KOPT-K1 (cell line): Measurements from ENCODE around the gene PROK1.

Experiments
- H3K27ac ChIP-seq: fragments of 200-600 bp; sonication (generic); 2 replicates; pipeline ENCODE4 v1.5.1; 2016; ENCODE audit warnings: antibody characterized with exemption, mild to moderate bottlenecking, low read depth, low read length; ENCODE audit not compliant: poor library complexity, severe bottlenecking
- H3K36me3 ChIP-seq: fragments of 200-600 bp; sonication (generic); 2 replicates; pipeline ENCODE4 v1.5.1; 2017; ENCODE audit warnings: antibody characterized with exemption, mild to moderate bottlenecking, low read length, moderate library complexity; ENCODE audit not compliant: insufficient read depth
- H3K9me3 ChIP-seq: fragments of 200-600 bp; sonication (generic); 2 replicates; pipeline ENCODE4 v1.5.1; 2017; ENCODE audit warnings: antibody characterized with exemption, low read length, mild to moderate bottlenecking; ENCODE audit not compliant: insufficient read depth, poor library complexity, severe bottlenecking

PROK1 gene

DNA sequence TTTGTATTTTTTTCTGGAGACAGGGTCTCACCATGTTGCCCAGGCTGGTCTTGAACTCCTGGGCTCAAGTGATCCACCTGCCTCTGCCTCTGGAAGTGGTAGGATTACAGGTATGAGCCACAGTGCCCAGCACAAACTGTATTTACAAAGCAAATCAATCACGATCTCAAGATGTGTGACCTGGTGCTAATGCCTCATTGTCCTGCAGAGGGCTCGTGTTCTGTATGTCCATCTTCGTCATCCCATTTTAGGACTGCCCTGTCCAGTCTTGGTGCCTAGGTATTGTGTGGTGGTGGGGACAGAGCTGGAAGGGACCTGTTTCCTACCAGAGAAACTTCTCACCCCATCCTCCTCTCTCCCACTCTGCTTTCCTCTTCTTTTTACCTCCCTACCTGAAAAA is 20.2 kb downstream of the PROK1 start:
- no peaks in the 10 kb centered on the region for H3K36me3 ChIP-seq
- H3K27ac ChIP-seq, result no peak overlapping the region
- no peaks in the 10 kb centered on the region for H3K9me3 ChIP-seq

DNA sequence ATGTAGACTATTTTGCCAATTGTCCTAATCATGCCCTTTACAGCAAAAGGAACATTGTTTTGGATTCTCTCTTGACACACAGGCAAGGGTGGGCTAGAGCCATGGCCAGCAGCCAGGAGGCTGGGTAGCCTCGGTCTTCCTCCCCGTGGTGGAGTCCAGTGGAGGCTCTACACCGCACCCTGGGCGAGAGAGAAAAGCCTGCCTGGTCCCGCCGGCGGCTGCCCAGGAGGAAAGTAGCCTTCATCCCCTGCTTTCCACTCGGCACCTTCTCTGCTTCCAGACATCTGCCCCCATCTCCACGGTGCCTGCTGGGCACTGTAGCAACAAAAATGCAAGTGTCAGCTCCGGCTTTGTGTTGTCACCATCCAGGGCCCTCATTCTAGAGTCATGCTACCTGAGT is 21.6 kb downstream of the PROK1 start:
- Histone ChIP-seq H3K27ac (no peak overlapping the region), H3K9me3 (no peaks in the 10 kb centered on the region), H3K36me3 (no peaks in the 10 kb centered on the region)

DNA sequence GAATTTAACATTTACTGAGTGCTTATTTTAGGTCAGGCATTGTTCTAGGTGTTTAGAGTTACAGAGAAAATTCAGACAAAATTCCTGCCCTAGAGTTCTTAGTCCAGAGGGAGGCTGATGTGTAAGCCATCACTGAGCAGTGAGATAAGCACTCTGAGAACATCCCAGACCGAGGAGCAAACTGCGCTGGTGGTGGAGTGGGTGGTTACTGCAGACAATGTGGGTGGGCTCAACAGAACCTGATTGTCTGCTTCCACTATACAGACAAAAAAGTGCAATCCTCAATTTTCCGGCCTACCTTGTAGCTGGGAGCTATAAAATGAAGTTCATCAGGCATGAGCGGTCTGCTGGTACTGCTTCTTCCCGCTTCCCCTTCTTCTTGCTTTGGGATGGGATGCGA is 23.5 kb downstream of the PROK1 start:
- no peak overlapping the region for H3K27ac ChIP-seq

DNA sequence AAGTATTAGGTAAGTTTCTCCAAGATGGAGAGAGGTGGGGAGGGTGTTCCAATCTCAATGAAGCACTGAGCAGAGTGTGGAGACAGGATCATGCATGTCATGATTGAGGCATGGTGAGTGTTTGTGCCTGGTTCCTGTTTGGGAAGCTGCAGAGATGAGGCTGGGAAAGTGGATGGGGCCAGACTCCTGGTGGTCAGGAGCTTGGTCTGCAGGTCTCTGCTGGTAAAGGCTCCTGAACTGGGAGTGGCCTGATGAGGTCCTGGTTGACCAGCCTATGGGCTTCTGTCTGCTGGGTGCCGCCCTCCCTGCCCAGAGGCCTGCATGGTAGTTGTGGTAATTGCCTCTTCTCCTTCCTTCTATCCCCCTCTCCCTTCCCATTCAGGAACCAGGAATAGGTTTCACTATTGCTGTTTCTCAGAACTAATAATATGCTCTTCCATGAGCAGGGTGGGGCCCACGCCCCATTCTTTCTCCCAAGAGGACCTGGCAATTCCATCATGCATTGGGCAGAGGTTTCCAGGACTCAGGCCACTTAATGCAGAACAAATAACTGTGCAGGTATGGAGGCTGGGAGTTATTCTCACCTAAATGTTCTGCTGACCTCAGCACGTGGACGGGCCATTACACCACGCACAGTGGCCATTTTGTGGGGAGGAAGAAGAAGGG is 24.5 kb downstream of the PROK1 start:
- Histone ChIP-seq H3K9me3 (no peaks in the 10 kb centered on the region), H3K27ac (no peak overlapping the region), H3K36me3 (no peaks in the 10 kb centered on the region)

More for the DNA sequence above, 23.5 kb downstream of the PROK1 start:
- no peaks in the 10 kb centered on the region for H3K36me3 ChIP-seq
- H3K9me3 ChIP-seq, result no peaks in the 10 kb centered on the region

DNA sequence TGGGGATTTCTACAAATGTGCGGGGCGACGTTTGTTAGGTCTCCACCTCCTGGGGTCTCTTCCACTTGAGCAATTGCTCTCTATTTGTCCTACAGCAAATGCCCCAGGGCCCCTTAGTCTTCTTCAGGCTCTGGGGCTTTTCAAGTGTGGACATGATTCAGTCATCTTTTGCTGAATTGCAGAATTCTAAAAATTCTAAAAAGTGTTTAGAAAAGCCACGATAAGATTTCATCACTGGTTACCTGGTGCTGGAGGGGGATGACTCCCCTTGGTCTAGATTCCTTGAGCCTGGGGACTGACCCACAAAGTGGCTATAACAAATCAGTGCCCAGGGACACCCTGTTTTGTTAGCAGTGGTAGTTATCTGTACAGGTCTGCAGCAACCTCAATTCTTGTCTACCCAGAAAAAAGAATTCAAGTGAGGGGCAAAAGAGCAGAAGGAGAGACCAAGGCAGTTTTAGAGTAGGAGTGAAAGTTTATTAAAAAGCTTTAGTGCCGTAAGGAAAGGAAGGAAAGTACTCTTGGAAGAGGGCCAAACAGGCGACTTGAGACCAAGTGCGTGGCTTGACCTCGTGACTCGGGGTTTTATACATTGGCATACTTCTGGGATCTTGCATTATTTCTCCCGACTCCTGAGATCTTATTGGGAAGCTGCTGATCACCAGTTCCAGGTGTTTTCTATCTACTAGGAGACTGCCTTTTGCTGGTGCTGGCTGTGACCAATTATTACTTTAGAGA is 25.2 kb downstream of the PROK1 start:
- Histone ChIP-seq H3K27ac (no peak overlapping the region), H3K9me3 (no peaks in the 10 kb centered on the region), H3K36me3 (no peaks in the 10 kb centered on the region)

DNA sequence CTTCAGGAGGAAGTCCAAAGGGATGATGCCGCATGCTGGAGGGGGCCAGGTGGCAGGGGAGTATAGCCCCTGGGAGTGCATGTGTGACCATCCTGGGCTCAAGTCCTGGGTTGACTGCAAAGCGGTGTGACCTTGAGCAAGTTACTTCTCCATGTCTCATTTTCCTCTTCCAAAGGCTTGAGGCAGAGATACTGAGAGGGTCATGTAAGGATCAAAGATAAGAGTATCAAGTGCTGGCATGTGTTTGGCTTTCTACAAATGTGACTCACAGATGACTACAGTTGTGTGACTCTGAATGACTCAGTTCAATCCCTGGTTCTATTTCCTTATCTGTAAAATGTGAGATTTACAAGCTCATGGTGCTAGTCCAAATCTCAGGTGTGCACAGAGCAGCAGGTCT is 26.1 kb downstream of the PROK1 start:
- Histone ChIP-seq H3K9me3 (no peaks in the 10 kb centered on the region), H3K36me3 (no peaks in the 10 kb centered on the region), H3K27ac (no peak overlapping the region)

DNA sequence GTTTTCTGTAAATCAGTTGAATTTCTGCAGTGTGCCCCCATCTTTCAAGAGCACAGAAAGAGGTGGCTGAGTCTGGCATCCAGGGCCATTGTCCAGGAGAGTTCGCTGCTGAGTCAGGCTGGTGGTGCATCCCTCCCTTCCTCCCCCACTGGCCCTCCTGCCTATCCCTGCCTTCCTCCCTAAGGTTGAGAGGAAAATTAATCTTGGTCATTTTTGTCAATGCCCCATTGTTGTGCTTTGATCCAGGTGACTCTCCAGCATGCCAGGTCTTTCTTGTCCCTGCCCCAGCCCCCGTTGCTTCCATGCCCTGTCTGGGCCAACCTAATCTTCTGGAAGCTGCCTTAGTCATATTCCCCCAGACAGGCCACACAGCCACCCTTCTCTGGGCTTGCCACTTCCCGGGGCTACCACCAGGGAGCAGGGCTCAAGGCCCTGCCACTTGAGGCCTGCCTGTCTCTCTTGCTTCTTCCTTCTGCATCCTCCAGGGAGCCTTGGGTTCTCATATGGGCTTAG is 26.6 kb downstream of the PROK1 start:
- no peak overlapping the region for H3K27ac ChIP-seq
- no peaks in the 10 kb centered on the region for H3K9me3 ChIP-seq

DNA sequence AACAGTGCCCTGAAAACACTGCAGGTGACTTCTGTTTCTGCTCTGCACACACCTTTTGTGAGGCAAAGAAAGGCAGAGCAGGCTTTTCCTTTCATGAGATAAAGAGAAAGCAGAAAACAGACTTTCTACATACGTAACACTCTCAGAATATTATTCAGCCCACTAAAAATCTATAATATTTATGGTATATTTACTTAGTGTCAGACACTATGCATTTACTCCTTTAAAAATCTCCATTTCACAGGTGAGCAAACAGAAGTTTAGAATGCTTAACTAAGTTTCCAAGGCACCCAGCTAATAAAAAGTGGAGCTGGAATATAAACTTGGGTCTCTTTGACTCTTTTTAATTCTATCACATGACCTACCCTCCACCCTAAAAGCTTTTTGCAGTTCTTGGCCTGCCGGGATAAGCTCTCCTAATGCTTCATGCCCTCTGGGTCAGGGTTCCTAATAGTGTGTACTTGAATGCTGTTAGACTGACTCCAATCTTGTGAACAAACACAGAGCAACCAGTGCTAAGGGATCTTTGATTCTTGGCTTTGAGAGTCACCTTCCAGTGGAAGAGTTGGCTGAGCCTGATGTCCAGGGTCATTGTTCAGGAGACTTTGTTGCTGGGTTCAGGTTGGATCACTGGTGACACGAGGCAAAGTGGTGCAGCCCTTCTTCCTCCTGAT is 27.2 kb downstream of the PROK1 start:
- H3K27ac ChIP-seq, result no peak overlapping the region
- no peaks in the 10 kb centered on the region for H3K9me3 ChIP-seq
- no peaks in the 10 kb centered on the region for H3K36me3 ChIP-seq

More for the DNA sequence above, 26.6 kb downstream of the PROK1 start:
- no peaks in the 10 kb centered on the region for H3K36me3 ChIP-seq

DNA sequence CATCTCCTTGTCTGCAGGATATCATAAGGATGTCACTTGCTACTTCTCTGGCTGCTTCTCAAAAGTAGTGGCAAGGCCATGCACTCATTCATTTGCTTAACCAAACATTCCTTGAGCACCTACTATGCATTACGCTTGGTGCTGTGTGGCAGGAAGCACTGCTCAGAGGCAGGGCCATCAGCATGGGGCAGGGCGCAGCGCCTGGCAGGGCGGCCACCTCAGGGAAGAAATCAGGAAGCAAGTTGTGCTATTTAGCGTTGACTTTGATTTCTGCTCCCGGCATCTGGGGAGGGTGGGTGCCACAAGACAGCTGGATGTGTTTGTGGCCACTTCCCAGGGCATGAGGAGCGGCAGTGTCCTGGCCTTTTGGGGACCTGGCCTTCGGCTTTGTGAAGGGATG is 27.9 kb downstream of the PROK1 start:
- no peaks in the 10 kb centered on the region for H3K36me3 ChIP-seq
- H3K27ac ChIP-seq, result no peak overlapping the region
- H3K9me3 ChIP-seq, result no peaks in the 10 kb centered on the region

DNA sequence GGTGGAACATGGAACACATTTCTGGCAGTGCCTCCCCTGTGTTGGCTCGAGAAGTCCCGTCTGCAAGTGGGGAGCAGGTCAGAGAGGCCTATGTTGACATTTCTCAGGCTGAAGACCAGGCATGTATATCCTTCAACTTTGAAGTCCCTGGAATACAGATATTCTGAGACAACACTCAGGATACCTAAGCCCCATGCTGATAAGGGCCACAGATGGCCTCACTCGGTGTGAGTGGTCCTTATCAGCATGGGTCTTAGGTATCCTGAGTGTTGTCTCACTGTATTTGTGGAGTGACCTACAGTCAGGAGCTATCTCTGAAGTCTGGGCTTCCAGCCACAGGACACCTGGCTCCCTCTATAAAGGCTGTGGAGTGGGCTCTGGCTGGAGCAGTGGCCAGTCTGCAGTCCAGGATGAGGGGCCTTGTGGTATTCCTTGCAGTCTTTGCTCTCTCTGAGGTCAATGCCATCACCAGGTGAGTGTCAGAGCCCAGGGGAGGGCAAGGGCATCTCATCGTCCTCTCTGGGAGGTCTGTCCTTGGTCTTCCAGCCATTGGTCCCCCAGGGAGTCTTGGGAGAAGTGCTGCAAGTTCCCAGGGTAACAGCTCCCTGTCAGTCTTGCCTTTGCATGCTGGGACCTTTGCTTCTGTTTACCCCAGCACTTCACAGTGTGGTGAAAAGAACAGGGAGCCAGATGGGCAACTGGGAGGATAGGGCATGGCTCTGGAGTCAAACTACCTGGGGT is 29.6 kb downstream of the PROK1 start:
- no peak overlapping the region for H3K27ac ChIP-seq
- H3K36me3 ChIP-seq, result no peaks in the 10 kb centered on the region
- H3K9me3 ChIP-seq, result no peaks in the 10 kb centered on the region

DNA sequence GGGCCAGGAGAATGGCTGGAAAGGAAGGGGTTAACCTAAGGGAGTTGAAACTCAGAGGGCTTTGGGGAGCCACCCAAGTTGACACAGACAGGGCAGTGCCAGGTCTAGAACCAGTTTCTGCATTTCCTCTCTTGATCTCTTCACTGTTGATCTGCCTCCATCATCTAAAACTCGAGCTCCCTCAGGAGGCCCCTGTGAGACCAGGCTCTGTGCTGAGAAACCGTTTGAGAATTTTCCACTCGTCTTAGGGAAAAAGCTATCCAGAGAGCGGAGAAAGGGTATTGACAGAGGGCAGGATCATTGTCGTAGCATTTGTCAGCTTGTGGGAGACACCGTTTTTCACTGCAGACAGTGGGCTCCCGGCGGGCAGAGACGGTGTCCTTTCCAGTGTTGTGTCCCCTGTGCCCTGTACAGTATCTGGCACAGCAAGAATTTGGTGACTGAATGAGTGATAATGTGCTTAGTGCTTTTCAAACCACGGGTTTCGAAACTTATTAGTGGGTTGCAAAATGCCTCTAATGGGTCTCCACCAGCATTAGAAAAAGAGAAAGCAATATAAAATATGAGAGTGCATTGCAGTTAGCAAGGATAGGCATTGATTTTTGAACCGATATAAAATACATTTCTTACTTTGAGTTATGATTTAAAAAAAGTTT is 31.1 kb downstream of the PROK1 start:
- H3K27ac ChIP-seq, result no peak overlapping the region
- H3K9me3 ChIP-seq, result no peaks in the 10 kb centered on the region
- H3K36me3 ChIP-seq, result no peaks in the 10 kb centered on the region

DNA sequence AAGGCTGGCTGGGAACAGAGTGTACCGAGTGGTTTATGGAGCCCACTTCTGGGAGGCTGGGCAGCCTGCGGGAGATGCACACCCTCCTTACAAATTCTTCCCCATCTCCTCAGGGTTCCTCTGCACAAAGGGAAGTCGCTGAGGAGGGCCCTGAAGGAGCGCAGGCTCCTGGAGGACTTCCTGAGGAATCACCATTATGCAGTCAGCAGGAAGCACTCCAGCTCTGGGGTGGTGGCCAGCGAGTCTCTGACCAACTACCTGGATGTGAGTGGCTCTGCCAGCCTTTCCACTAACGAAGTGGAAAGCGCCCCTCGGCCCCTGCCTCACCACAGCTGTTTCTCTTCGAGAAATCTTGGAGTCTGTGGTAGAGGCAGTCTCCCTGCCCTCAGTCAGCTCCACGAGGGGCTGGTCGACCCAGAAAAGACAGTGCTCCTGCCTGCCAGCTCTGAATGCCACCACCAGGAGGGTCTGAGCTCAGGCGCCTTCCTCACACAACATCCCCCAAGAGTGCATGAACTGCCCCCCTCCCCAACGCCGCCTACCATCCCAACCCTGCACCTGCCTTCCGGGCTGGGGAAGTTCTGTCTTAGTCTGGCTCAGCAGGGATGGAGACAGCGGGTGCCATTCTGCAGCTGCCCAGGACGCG is 31.8 kb downstream of the PROK1 start:
- no peak overlapping the region for H3K27ac ChIP-seq
- H3K9me3 ChIP-seq, result no peaks in the 10 kb centered on the region
- no peaks in the 10 kb centered on the region for H3K36me3 ChIP-seq

DNA sequence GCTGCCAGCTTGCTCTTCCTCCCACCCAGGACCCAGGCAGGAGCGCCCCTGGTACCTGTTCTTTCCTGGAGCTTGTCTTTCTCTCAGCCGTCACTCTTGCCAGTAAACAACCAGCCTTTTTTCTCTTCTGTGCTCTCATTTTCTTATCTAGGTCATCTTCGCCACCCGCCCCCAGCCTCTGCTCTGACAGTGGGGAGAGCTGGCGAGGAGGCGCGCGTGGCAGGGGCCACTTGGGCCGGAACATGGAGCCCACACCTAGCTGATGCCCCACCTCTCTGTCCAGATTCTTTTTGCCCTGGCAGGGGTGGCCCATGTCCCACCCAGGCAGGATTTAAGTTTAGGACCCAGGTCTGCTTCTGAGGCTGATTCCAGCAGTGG is 32.3 kb downstream of the PROK1 start:
- no peaks in the 10 kb centered on the region for H3K9me3 ChIP-seq
- H3K36me3 ChIP-seq, result no peaks in the 10 kb centered on the region
- no peak overlapping the region for H3K27ac ChIP-seq

DNA sequence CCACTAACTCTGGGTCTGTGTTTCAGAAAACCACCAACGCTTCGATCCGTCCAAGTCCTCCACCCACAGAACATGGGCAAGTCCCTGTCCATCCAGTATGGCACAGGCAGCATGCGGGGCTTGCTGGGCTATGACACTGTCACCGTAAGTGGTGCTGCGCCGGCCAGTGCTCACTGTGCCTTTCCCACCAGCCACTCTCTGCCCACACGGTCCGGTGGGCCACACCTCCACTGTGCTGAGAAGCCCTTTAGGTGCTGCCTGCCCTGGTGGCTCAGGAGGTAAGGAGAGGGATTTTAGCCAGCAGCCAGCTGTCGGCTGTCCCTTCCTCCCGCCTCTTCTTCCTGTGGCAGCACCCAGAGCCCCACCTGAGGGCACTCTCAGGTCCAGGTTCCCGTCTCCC is 33.9 kb downstream of the PROK1 start:
- Histone ChIP-seq H3K36me3 (no peaks in the 10 kb centered on the region), H3K27ac (no peak overlapping the region), H3K9me3 (no peaks in the 10 kb centered on the region)
